NCI-H2196 treated with DMSO at 0.1 percent for 48 hours (cell line): ENCODE measurements around the gene PCDHGA7.
"Not testable (repeated sequence)": the region's sequence is repeated elsewhere in the genome, so short reads cannot be mapped to it uniquely, and the experiment has no call there.

ENCODE experiments used
- DNase-seq: peaks from one replicate; lab custom pipeline; 2025; ENCODE audit not compliant: unreplicated experiment; lab: John Stamatoyannopoulos, UW

Gene PCDHGA7

GRCh38 chr5:141366016-141366896, 16.3 kb upstream of the PCDHGA7 start:
- no peak for DNase-seq

- DNase-seq = no peak
Observed at GRCh38 chr5:141369994-141370848, 12.3 kb upstream of the PCDHGA7 start, which contains the start of gene PCDHGB3. TSS of gene PCDHGB3 (plus strand) at chr5:141370242. CDS start at chr5:141370395, 153 bp downstream.

GRCh38 chr5:141371572-141372475, 10.7 kb upstream of the PCDHGA7 start:
- no peak for DNase-seq

GRCh38 chr5:141373673-141374317, 8.7 kb upstream of the PCDHGA7 start, which contains the start of gene PCDHGA6:
TSS of gene PCDHGA6 (plus strand) at chr5:141373891. CDS start at chr5:141374084, 193 bp downstream.
- no peak for DNase-seq

GRCh38 chr5:141374627-141375026, 7.9 kb upstream of the PCDHGA7 start:
- no peak for DNase-seq

- DNase-seq = not testable (repeated sequence)
Observed at GRCh38 chr5:141375444-141376155, 6.9 kb upstream of the PCDHGA7 start.

- no peak for DNase-seq
Observed at GRCh38 chr5:141383345-141383744, 803 bp downstream of the PCDHGA7 start.

- no peak for DNase-seq
Observed at GRCh38 chr5:141384471-141385267, 2.1 kb downstream of the PCDHGA7 start.

- not testable (repeated sequence) for DNase-seq
Observed at GRCh38 chr5:141387557-141388311, 5.2 kb downstream of the PCDHGA7 start, which contains the start of gene PCDHGB4. TSS of gene PCDHGB4 (plus strand) at chr5:141387698. CDS start at chr5:141387885, 187 bp downstream.

GRCh38 chr5:141388661-141389060, 6.1 kb downstream of the PCDHGA7 start:
- no peak for DNase-seq

GRCh38 chr5:141389153-141390042, 6.9 kb downstream of the PCDHGA7 start:
- no peak for DNase-seq

- DNase-seq = no peak
Observed at GRCh38 chr5:141392429-141393198, 10.1 kb downstream of the PCDHGA7 start, which contains the start of gene PCDHGA8. TSS of gene PCDHGA8 (plus strand) at chr5:141392633. CDS start at chr5:141392814, 181 bp downstream.

- no peak for DNase-seq
Observed at GRCh38 chr5:141393267-141393666, 10.7 kb downstream of the PCDHGA7 start.

- not testable (repeated sequence) for DNase-seq
Observed at GRCh38 chr5:141394401-141395187, 12.1 kb downstream of the PCDHGA7 start.
